Neutrophil (primary cell): ENCODE results near the gene ATP2B1.
A peak's percentile ranks its signal among the peaks of the same experiment; 100 is the strongest.

Experiments
- H3K27ac ChIP-seq: fragments of 200-600 bp; sonication (generic); 2 replicates; pipeline ENCODE4 v1.5.1; 2016; ENCODE audit warnings: mild to moderate bottlenecking, moderate library complexity
- H3K27me3 ChIP-seq: fragments of 200-600 bp; sonication (generic); 2 replicates; pipeline ENCODE4 v1.6.0; 2016; ENCODE audit warnings: mild to moderate bottlenecking
- H3K36me3 ChIP-seq: fragments of 200-600 bp; sonication (generic); 2 replicates; pipeline ENCODE4 v1.5.1; 2017
- H3K4me1 ChIP-seq, 2 experiments: fragments of 200-600 bp in 1 of 2; sonication (generic) in 1 of 2; 1 replicate in 1 of 2; 2 replicates in 1 of 2; pipeline versions ENCODE4 v1.5.1 to v1.6.1; 2013 to 2016; ENCODE audit warnings: low read depth in 1 of 2, low read length in 1 of 2, mild to moderate bottlenecking in 1 of 2, moderate library complexity in 1 of 2; ENCODE audit not compliant: control insufficient read depth in 1 of 2, insufficient read depth in 1 of 2
- H3K4me3 ChIP-seq, 2 experiments: fragments of 200-600 bp in 1 of 2; sonication (generic) in 1 of 2; 1 replicate in 1 of 2; 2 replicates in 1 of 2; pipeline ENCODE4 v1.5.1; 2013 to 2016; ENCODE audit warnings: low read depth in 1 of 2, low read length in 1 of 2, mild to moderate bottlenecking in 1 of 2, moderate library complexity in 1 of 2
- H3K9me3 ChIP-seq: fragments of 200-600 bp; sonication (generic); 2 replicates; pipeline ENCODE4 v1.5.1; 2016
- CTCF ChIP-seq: fragments of 200-600 bp; sonication (generic); IDR thresholded peaks from 2 replicates; pipeline ENCODE4 v1.5.1; 2016; ENCODE audit warnings: antibody characterized with exemption

ATP2B1 gene

GRCh38 chr12:89710873-89711750 is 2.5 kb upstream of the ATP2B1 start:
- peak overlapping the region; percentile 89 to 91 for H3K4me3 ChIP-seq
- peak overlapping the region; percentile 99 for H3K27ac ChIP-seq
- no peak for TF ChIP-seq CTCF
- no peaks in the 10 kb centered on the region for H3K9me3 ChIP-seq
- H3K36me3 ChIP-seq = no peaks in the 10 kb centered on the region
- H3K4me1 ChIP-seq = peaks cover 14 to 22% of the 10 kb centered on the region in 2 experiments
- H3K27me3 ChIP-seq = peaks cover 40% of the 10 kb centered on the region

GRCh38 chr12:89709995-89710872 is 1.6 kb upstream of the ATP2B1 start:
- Histone ChIP-seq H3K4me1 (peaks cover 14 to 22% of the 10 kb centered on the region in 2 experiments), H3K36me3 (no peaks in the 10 kb centered on the region), H3K27me3 (peaks cover 46% of the 10 kb centered on the region), H3K27ac (peak overlapping the region; percentile 99), H3K4me3 (peak overlapping the region; percentile 89 to 91), H3K9me3 (no peaks in the 10 kb centered on the region)
- no peak for TF ChIP-seq CTCF

GRCh38 chr12:89709157-89709994 is 738 bp upstream of the ATP2B1 start:
- Histone ChIP-seq H3K27ac (peak overlapping the region; percentile 99), H3K4me1 (peaks cover 14 to 22% of the 10 kb centered on the region in 2 experiments), H3K36me3 (no peaks in the 10 kb centered on the region), H3K27me3 (peaks cover 46% of the 10 kb centered on the region), H3K9me3 (no peaks in the 10 kb centered on the region), H3K4me3 (peak overlapping the region; percentile 89 to 91)
- TF ChIP-seq CTCF = peak; percentile 42

GRCh38 chr12:89707703-89708564 is 704 bp downstream of the ATP2B1 start:
- Histone ChIP-seq H3K9me3 (no peaks in the 10 kb centered on the region), H3K27me3 (peaks cover 46% of the 10 kb centered on the region), H3K36me3 (no peaks in the 10 kb centered on the region), H3K27ac (peak overlapping the region; percentile 99), H3K4me3 (peak overlapping the region; percentile 89 to 91), H3K4me1 (peaks cover 14 to 22% of the 10 kb centered on the region in 2 experiments)
- no peak for TF ChIP-seq CTCF
